ENCODE measurements around the gene SFTPB.

The SFTPB gene

GRCh38 chr2:85695691-85696668, 28.0 kb upstream of the SFTPB start:
- peaks cover 7% of the 10 kb centered on the region for H3K27me3 Mint-ChIP-seq (ENCODE audit: low read depth)
- H3K4me3 Mint-ChIP-seq, result no peak overlapping the region
- no peak for DNase-seq (ENCODE audit: low spot score)
- no peaks in the 10 kb centered on the region for H3K36me3 Mint-ChIP-seq (ENCODE audit: low read depth)
- H3K27ac Mint-ChIP-seq, result no peak overlapping the region
- no peaks in the 10 kb centered on the region for H3K9me3 Mint-ChIP-seq
- peaks cover 6% of the 10 kb centered on the region for H3K4me1 Mint-ChIP-seq (ENCODE audit: low read depth)

GRCh38 chr2:85695121-85695520, 27.1 kb upstream of the SFTPB start:
- Mint-ChIP-seq H3K36me3 (ENCODE audit: low read depth) (no peaks in the 10 kb centered on the region), H3K27ac (peak overlapping the region; percentile 31), H3K4me3 (no peak overlapping the region), H3K4me1 (ENCODE audit: low read depth) (peaks cover 6% of the 10 kb centered on the region), H3K9me3 (no peaks in the 10 kb centered on the region), H3K27me3 (ENCODE audit: low read depth) (peaks cover 10% of the 10 kb centered on the region)
- no peak for DNase-seq (ENCODE audit: low spot score)

- Mint-ChIP-seq H3K4me1 (ENCODE audit: low read depth) (peaks cover 6% of the 10 kb centered on the region), H3K4me3 (no peak within 1 kb of the TSS), H3K27ac (peak within 1 kb of the TSS; percentile 31), H3K27me3 (ENCODE audit: low read depth) (peaks cover 8% of the 10 kb centered on the region), H3K9me3 (no peaks in the 10 kb centered on the region), H3K36me3 (ENCODE audit: low read depth) (no peaks in the 10 kb centered on the region)
- DNase-seq (ENCODE audit: low spot score), result no peak
Measured at GRCh38 chr2:85694052-85695025, 26.3 kb upstream of the SFTPB start, which contains the start of gene GNLY. GNLY (plus strand) TSS chr2:85694358; CDS start chr2:85694419, 61 bp downstream.

GRCh38 chr2:85692039-85692645, 24.1 kb upstream of the SFTPB start:
- Mint-ChIP-seq H3K4me1 (ENCODE audit: low read depth) (no peaks in the 10 kb centered on the region), H3K4me3 (no peak overlapping the region), H3K27me3 (ENCODE audit: low read depth) (peaks cover 11% of the 10 kb centered on the region), H3K36me3 (ENCODE audit: low read depth) (no peaks in the 10 kb centered on the region), H3K27ac (no peak overlapping the region), H3K9me3 (no peaks in the 10 kb centered on the region)
- DNase-seq (ENCODE audit: low spot score), result no peak

GRCh38 chr2:85690932-85691331, 22.9 kb upstream of the SFTPB start:
- Mint-ChIP-seq H3K36me3 (ENCODE audit: low read depth) (no peaks in the 10 kb centered on the region), H3K27ac (no peak overlapping the region), H3K27me3 (ENCODE audit: low read depth) (peaks cover 15% of the 10 kb centered on the region), H3K4me1 (ENCODE audit: low read depth) (no peaks in the 10 kb centered on the region), H3K9me3 (no peaks in the 10 kb centered on the region), H3K4me3 (no peak overlapping the region)
- no peak for DNase-seq (ENCODE audit: low spot score)

- H3K4me3 Mint-ChIP-seq, result no peak overlapping the region
- DNase-seq (ENCODE audit: low spot score), result no peak
- H3K27me3 Mint-ChIP-seq (ENCODE audit: low read depth), result peaks cover 11% of the 10 kb centered on the region
- no peak overlapping the region for H3K27ac Mint-ChIP-seq
- H3K36me3 Mint-ChIP-seq (ENCODE audit: low read depth), result no peaks in the 10 kb centered on the region
- H3K4me1 Mint-ChIP-seq (ENCODE audit: low read depth), result peaks cover 16% of the 10 kb centered on the region
- no peaks in the 10 kb centered on the region for H3K9me3 Mint-ChIP-seq
Measured at GRCh38 chr2:85684806-85685205, 16.8 kb upstream of the SFTPB start.

- no peak for DNase-seq (ENCODE audit: low spot score)
- Mint-ChIP-seq H3K4me3 (no peak overlapping the region), H3K4me1 (ENCODE audit: low read depth) (peaks cover 16% of the 10 kb centered on the region), H3K27me3 (ENCODE audit: low read depth) (peaks cover 11% of the 10 kb centered on the region), H3K36me3 (ENCODE audit: low read depth) (no peaks in the 10 kb centered on the region), H3K9me3 (no peaks in the 10 kb centered on the region), H3K27ac (no peak overlapping the region)
Measured at GRCh38 chr2:85684380-85684779, 16.4 kb upstream of the SFTPB start.

- no peak for DNase-seq (ENCODE audit: low spot score)
- H3K4me1 Mint-ChIP-seq (ENCODE audit: low read depth), result peaks cover 22% of the 10 kb centered on the region
- no peak overlapping the region for H3K4me3 Mint-ChIP-seq
- H3K27ac Mint-ChIP-seq, result no peak overlapping the region
- no peaks in the 10 kb centered on the region for H3K9me3 Mint-ChIP-seq
- no peaks in the 10 kb centered on the region for H3K36me3 Mint-ChIP-seq (ENCODE audit: low read depth)
- H3K27me3 Mint-ChIP-seq (ENCODE audit: low read depth), result peaks cover 8% of the 10 kb centered on the region
Measured at GRCh38 chr2:85682378-85682777, 14.4 kb upstream of the SFTPB start.

- Mint-ChIP-seq H3K27ac (peak overlapping the region; percentile 71), H3K4me3 (peak overlapping the region; percentile 71), H3K27me3 (ENCODE audit: low read depth) (peaks cover 4% of the 10 kb centered on the region), H3K4me1 (ENCODE audit: low read depth) (peaks cover 22% of the 10 kb centered on the region), H3K9me3 (no peaks in the 10 kb centered on the region), H3K36me3 (ENCODE audit: low read depth) (no peaks in the 10 kb centered on the region)
- DNase-seq (ENCODE audit: low spot score), result no peak
Measured at GRCh38 chr2:85681776-85682175, 13.8 kb upstream of the SFTPB start.

GRCh38 chr2:85681372-85681763, 13.4 kb upstream of the SFTPB start:
- Mint-ChIP-seq H3K27ac (peak overlapping the region; percentile 71), H3K4me3 (peak overlapping the region; percentile 71)

GRCh38 chr2:85680707-85681371, 12.8 kb upstream of the SFTPB start:
- H3K4me3 Mint-ChIP-seq, result peak overlapping the region; percentile 71
- no peaks in the 10 kb centered on the region for H3K36me3 Mint-ChIP-seq (ENCODE audit: low read depth)
- H3K9me3 Mint-ChIP-seq, result no peaks in the 10 kb centered on the region
- H3K27me3 Mint-ChIP-seq (ENCODE audit: low read depth), result peaks cover 2% of the 10 kb centered on the region
- H3K27ac Mint-ChIP-seq, result peak overlapping the region; percentile 71
- H3K4me1 Mint-ChIP-seq (ENCODE audit: low read depth), result peaks cover 22% of the 10 kb centered on the region
- DNase-seq (ENCODE audit: low spot score), result no peak

More at GRCh38 chr2:85681372-85681763, 13.4 kb upstream of the SFTPB start:
- peaks cover 4% of the 10 kb centered on the region for H3K27me3 Mint-ChIP-seq (ENCODE audit: low read depth)
- peaks cover 22% of the 10 kb centered on the region for H3K4me1 Mint-ChIP-seq (ENCODE audit: low read depth)
- no peaks in the 10 kb centered on the region for H3K9me3 Mint-ChIP-seq
- H3K36me3 Mint-ChIP-seq (ENCODE audit: low read depth), result no peaks in the 10 kb centered on the region
- DNase-seq (ENCODE audit: low spot score), result no peak

GRCh38 chr2:85678794-85679672, 11.0 kb upstream of the SFTPB start:
- peaks cover 2% of the 10 kb centered on the region for H3K27me3 Mint-ChIP-seq (ENCODE audit: low read depth)
- no peak overlapping the region for H3K4me3 Mint-ChIP-seq
- H3K36me3 Mint-ChIP-seq (ENCODE audit: low read depth), result no peaks in the 10 kb centered on the region
- H3K4me1 Mint-ChIP-seq (ENCODE audit: low read depth), result peaks cover 22% of the 10 kb centered on the region
- no peak overlapping the region for H3K27ac Mint-ChIP-seq
- H3K9me3 Mint-ChIP-seq, result no peaks in the 10 kb centered on the region
- DNase-seq (ENCODE audit: low spot score), result peak; percentile 64

Measured in T-helper 2 cell treated with Interferon-gamma antibody and Interleukin-4, amounts not matched to agents 5 μg/mL and 100 μg/mL, for 36 hours (primary cell).